Urothelium cell line (cell line): ENCODE measurements around the gene POLD2.
"Not testable (repeated sequence)": the region's sequence is repeated elsewhere in the genome, so short reads cannot be mapped to it uniquely, and the experiment has no call there.

Source experiments
- DNase-seq: peaks from one replicate; pipeline ENCODE4 v3.0.0; 2011; ENCODE audit warnings: low spot score, mixed read lengths
- FAIRE-seq: peaks from 2 replicates; lab custom pipeline; 2011; peaks lifted over from hg19 to GRCh38; lab: Jason Lieb, UNC

Gene POLD2

GRCh38 chr7:44139311-44140010, 16.1 kb upstream of the POLD2 start:
- FAIRE-seq: peak; percentile 70
- DNase-seq: no peak

GRCh38 chr7:44138698-44139097, 15.3 kb upstream of the POLD2 start:
- DNase-seq (no peak), FAIRE-seq (peak; percentile 30)

- DNase-seq (no peak), FAIRE-seq (no peak)
These were observed 13.4 kb upstream of the POLD2 start for GRCh38 chr7:44136731-44137130.

- FAIRE-seq: no peak
- no peak for DNase-seq
These were observed 11.7 kb upstream of the POLD2 start for GRCh38 chr7:44134943-44135628.

GRCh38 chr7:44133295-44133694, 9.9 kb upstream of the POLD2 start:
- no peak for FAIRE-seq

GRCh38 chr7:44132039-44132438, 8.7 kb upstream of the POLD2 start:
- FAIRE-seq: no peak
- no peak for DNase-seq

More at GRCh38 chr7:44133295-44133694, 9.9 kb upstream of the POLD2 start:
- DNase-seq: no peak

- no peak for DNase-seq
- FAIRE-seq: peak; percentile 58
These were observed 8.1 kb upstream of the POLD2 start for GRCh38 chr7:44131173-44132029.

- DNase-seq (no peak), FAIRE-seq (peak; percentile 90)
These were observed 5.6 kb upstream of the POLD2 start for GRCh38 chr7:44128721-44129582.

GRCh38 chr7:44127161-44127560, 3.8 kb upstream of the POLD2 start:
- FAIRE-seq (no peak), DNase-seq (no peak)

- DNase-seq, FAIRE-seq: not testable (repeated sequence)
These were observed 3.2 kb upstream of the POLD2 start for GRCh38 chr7:44126574-44126973.

GRCh38 chr7:44124822-44125202, 1.5 kb upstream of the POLD2 start:
- FAIRE-seq (no peak), DNase-seq (no peak)

GRCh38 chr7:44122529-44122928, 819 bp downstream of the POLD2 start:
- FAIRE-seq: no peak
- DNase-seq: no peak

- FAIRE-seq (peak; percentile 55), DNase-seq (no peak)
These were observed 1.5 kb downstream of the POLD2 start for GRCh38 chr7:44121761-44122420.

GRCh38 chr7:44120395-44120794, 3.0 kb downstream of the POLD2 start:
- DNase-seq (no peak), FAIRE-seq (no peak)

GRCh38 chr7:44119829-44120380, 3.4 kb downstream of the POLD2 start:
- FAIRE-seq (no peak), DNase-seq (no peak)

GRCh38 chr7:44117801-44118429, 5.4 kb downstream of the POLD2 start:
- DNase-seq (no peak), FAIRE-seq (no peak)

- DNase-seq (no peak), FAIRE-seq (no peak)
These were observed 6.3 kb downstream of the POLD2 start for GRCh38 chr7:44116789-44117666.

GRCh38 chr7:44116087-44116788, 7.1 kb downstream of the POLD2 start:
- FAIRE-seq: peak; percentile 23
- no peak for DNase-seq
